Measurements from ENCODE around the gene TKT. TPM values are rescaled to one million over a fixed set of nuclear protein-coding genes. Genes with fewer than 3 reads are reported as not detected.

The TKT gene
- total RNA-seq, 4 donors from 2014 or later: 468 to 962 (median 800) TPM

DNA sequence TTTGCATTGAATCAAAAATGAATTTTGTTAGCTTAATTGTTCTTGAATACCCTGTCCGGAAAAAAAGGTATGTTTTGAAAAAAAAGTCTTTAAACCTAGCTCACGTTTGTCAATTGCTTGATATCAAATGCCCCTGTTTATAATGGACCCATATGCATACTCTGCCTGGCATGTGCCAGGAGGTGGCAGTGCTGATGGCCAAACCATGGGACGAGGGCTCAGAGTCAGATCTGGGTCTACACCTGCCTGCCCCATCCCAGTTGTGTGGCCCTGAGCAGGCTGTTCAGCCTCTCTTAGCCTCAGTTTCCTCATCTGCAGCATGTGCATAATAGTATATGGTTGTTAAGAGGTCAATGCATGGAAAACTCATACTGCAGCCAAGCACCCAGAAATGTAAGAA lies 56.0 kb downstream of the TKT start:
- Histone ChIP-seq H3K27me3 (no peaks in the 10 kb centered on the region), H3K4me3 (replicated peaks in 1 of 3) (no peak overlapping the region), H3K9me3 (no peaks in the 10 kb centered on the region), H3K36me3 (no peaks in the 10 kb centered on the region), H3K4me1 (peaks cover 14% of the 10 kb centered on the region in 2 donors), H3K27ac (no peak overlapping the region)
- TF ChIP-seq POLR2A (IDR thresholded peaks at IDR 0.05): no peak
- TF ChIP-seq, protein P1, sequence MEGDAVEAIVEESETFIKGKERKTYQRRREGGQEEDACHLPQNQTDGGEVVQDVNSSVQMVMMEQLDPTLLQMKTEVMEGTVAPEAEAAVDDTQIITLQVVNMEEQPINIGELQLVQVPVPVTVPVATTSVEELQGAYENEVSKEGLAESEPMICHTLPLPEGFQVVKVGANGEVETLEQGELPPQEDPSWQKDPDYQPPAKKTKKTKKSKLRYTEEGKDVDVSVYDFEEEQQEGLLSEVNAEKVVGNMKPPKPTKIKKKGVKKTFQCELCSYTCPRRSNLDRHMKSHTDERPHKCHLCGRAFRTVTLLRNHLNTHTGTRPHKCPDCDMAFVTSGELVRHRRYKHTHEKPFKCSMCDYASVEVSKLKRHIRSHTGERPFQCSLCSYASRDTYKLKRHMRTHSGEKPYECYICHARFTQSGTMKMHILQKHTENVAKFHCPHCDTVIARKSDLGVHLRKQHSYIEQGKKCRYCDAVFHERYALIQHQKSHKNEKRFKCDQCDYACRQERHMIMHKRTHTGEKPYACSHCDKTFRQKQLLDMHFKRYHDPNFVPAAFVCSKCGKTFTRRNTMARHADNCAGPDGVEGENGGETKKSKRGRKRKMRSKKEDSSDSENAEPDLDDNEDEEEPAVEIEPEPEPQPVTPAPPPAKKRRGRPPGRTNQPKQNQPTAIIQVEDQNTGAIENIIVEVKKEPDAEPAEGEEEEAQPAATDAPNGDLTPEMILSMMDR (IDR thresholded peaks at IDR 0.05): no peak
- 77 to 87% methylated on average over 3 of the region's 3 CpGs for WGBS, 2 donors
- DNase-seq: no peak
- intact Hi-C loops (cut with DNase I): loop anchor here (2.0 kb wide), 1 partner anchor 85 kb away; no protein-coding TSS in a partner anchor

DNA sequence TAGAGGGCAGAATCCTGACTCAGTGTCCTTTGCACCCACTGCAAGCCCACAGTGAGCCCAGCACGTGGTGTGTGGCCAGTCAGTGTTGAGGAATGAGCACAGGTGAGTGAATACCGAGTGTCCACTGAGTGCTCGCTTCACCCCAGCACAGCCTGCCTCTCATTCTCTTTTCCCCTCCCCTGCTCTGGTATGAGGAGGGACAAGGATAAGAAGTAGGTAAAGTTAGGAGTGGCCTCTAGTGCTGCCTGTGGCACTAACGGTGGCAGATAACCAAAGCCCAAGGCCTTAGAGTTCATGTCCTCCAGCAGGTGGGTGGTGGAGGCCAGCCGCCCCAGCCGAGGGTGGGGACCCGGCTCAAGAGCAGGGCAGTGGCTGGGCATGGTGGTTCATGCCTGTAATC lies 56.8 kb downstream of the TKT start:
- Histone ChIP-seq H3K27ac (no peak overlapping the region), H3K4me1 (peaks cover 19 to 22% of the 10 kb centered on the region in 2 donors), H3K36me3 (no peaks in the 10 kb centered on the region), H3K27me3 (no peaks in the 10 kb centered on the region), H3K9me3 (no peaks in the 10 kb centered on the region), H3K4me3 (replicated peaks in 1 of 3) (no peak overlapping the region)
- intact Hi-C loops (cut with DNase I): loop anchor here (2.0 kb wide), 1 partner anchor 84 kb away; no protein-coding TSS in a partner anchor
- WGBS, 2 donors: 77 to 81% methylated on average over 7 of the region's 7 CpGs
- TF ChIP-seq POLR2A (IDR thresholded peaks at IDR 0.05): no peak
- TF ChIP-seq, protein P1 (IDR thresholded peaks at IDR 0.05): no peak
- DNase-seq: no peak

- Histone ChIP-seq H3K36me3 (no peaks in the 10 kb centered on the region), H3K4me3 (replicated peaks in 1 of 3) (no peak overlapping the region), H3K4me1 (peaks cover 23 to 28% of the 10 kb centered on the region in 2 donors), H3K9me3 (no peaks in the 10 kb centered on the region), H3K27me3 (no peaks in the 10 kb centered on the region), H3K27ac (no peak overlapping the region)
- 45 to 53% methylated on average over 7 to 10 of the region's 10 CpGs for WGBS, 2 donors
- peak; percentile 45 for DNase-seq
- intact Hi-C loops (cut with DNase I): loop anchor here (2.0 kb wide), 1 partner anchor 84 kb away; no protein-coding TSS in a partner anchor
- no peak for TF ChIP-seq POLR2A (IDR thresholded peaks at IDR 0.05)
- TF ChIP-seq, protein P1 (IDR thresholded peaks at IDR 0.05): no peak
Measured at GRCh38 chr3:53198256-53198977, 57.4 kb downstream of the TKT start.

DNA sequence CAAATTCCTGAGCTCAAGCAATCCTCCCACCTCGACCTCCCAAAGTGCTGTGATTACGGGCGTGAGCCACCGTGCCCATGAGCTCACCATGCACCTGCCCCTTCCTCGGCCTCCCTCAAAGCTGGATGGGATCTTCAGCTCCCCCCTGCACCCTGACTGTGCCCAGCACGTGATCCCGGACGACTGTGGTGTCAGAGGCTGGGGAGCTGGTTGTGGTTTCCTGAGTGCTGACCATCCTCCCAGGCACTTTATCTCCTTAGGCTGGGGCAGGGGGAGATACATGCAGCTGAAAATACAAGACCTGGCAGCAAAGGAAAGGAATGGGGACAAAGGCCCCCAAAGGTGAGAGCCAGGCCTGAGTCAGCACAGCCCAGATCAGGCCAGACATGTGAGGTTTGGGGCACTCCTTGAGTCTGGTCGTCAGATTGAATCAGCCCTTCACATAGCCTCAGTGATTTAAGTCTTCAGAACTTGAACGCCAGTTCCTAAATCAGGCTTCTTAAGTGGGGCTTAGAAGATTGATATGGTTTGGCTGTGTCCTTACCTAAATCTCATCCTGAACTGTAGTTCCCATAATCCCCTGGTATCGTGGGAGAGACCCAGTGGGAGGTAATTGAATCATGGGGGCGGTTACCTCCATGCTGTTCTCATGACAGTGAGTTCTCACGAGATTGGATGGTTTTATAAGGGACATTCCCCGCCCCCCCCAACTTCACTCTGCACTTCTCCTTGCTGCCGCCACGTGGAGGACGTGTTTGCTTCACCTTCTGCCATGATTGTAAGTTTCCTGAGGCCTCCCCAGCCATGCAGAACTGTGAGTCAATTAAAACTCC lies 59.0 kb downstream of the TKT start:
- WGBS, 2 donors: 65 to 67% methylated on average over 17 of the region's 17 CpGs
- no peak overlapping the region for H3K4me3 ChIP-seq (replicated peaks in 1 of 3)
- no peaks in the 10 kb centered on the region for H3K27me3 ChIP-seq
- no peak overlapping the region for H3K27ac ChIP-seq
- DNase-seq: no peak
- TF ChIP-seq, protein P1 (IDR thresholded peaks at IDR 0.05): no peak
- TF ChIP-seq POLR2A (IDR thresholded peaks at IDR 0.05): no peak
- intact Hi-C loops (cut with DNase I): no loop called here
- H3K9me3 ChIP-seq: no peaks in the 10 kb centered on the region
- H3K36me3 ChIP-seq: peaks cover 0 to 6% of the 10 kb centered on the region in 2 donors
- H3K4me1 ChIP-seq: peaks cover 19 to 39% of the 10 kb centered on the region in 2 donors
